IPS-18c (cell line): ENCODE results near the gene SCN2A.
A peak's percentile ranks its signal among the peaks of the same experiment; 100 is the strongest.
"Not testable (repeated sequence)": the region's sequence is repeated elsewhere in the genome, so short reads cannot be mapped to it uniquely, and the experiment has no call there.

Source experiments
- H3K4me3 ChIP-seq: 2 replicates; pipeline ENCODE4 v1.7.0; 2013; ENCODE audit warnings: low read depth, mild to moderate bottlenecking, low read length, moderate library complexity; ENCODE audit not compliant: insufficient read depth
- H3K9me3 ChIP-seq: one replicate; pipeline ENCODE4 v1.6.1; 2013; ENCODE audit warnings: mild to moderate bottlenecking, low read length, moderate library complexity; ENCODE audit not compliant: control insufficient read depth, insufficient read depth

Gene SCN2A

GRCh38 chr2:165371356-165371755 is 132.1 kb downstream of the SCN2A start:
- H3K4me3 ChIP-seq, result no peak overlapping the region

GRCh38 chr2:165373278-165374010 is 134.2 kb downstream of the SCN2A start:
- Histone ChIP-seq H3K9me3 (no peaks in the 10 kb centered on the region), H3K4me3 (no peak overlapping the region)

More at GRCh38 chr2:165371356-165371755, 132.1 kb downstream of the SCN2A start:
- no peaks in the 10 kb centered on the region for H3K9me3 ChIP-seq

- H3K9me3 ChIP-seq, result no peaks in the 10 kb centered on the region
- H3K4me3 ChIP-seq, result no peak overlapping the region
Measured at GRCh38 chr2:165376571-165376975, 137.4 kb downstream of the SCN2A start.

- H3K4me3 ChIP-seq, result no peak overlapping the region
- no peaks in the 10 kb centered on the region for H3K9me3 ChIP-seq
Measured at GRCh38 chr2:165382362-165382761, 143.1 kb downstream of the SCN2A start.

- Histone ChIP-seq H3K4me3 (no peak overlapping the region), H3K9me3 (no peaks in the 10 kb centered on the region)
Measured at GRCh38 chr2:165390875-165391274, 151.7 kb downstream of the SCN2A start.

GRCh38 chr2:165391791-165392190 is 152.6 kb downstream of the SCN2A start:
- Histone ChIP-seq H3K4me3 (no peak overlapping the region), H3K9me3 (no peaks in the 10 kb centered on the region)

- H3K4me3 ChIP-seq, H3K9me3 ChIP-seq: not testable (repeated sequence)
Measured at GRCh38 chr2:165398603-165399002, 159.4 kb downstream of the SCN2A start.

- Histone ChIP-seq H3K9me3 (no peaks in the 10 kb centered on the region), H3K4me3 (no peak overlapping the region)
Measured at GRCh38 chr2:165401285-165401852, 162.2 kb downstream of the SCN2A start.

GRCh38 chr2:165402162-165402561 is 162.9 kb downstream of the SCN2A start:
- no peaks in the 10 kb centered on the region for H3K9me3 ChIP-seq
- no peak overlapping the region for H3K4me3 ChIP-seq

- no peak overlapping the region for H3K4me3 ChIP-seq
- no peaks in the 10 kb centered on the region for H3K9me3 ChIP-seq
Measured at GRCh38 chr2:165406173-165406572, 167.0 kb downstream of the SCN2A start.

GRCh38 chr2:165407466-165407865 is 168.3 kb downstream of the SCN2A start:
- no peaks in the 10 kb centered on the region for H3K9me3 ChIP-seq

GRCh38 chr2:165408186-165408585 is 169.0 kb downstream of the SCN2A start:
- Histone ChIP-seq H3K9me3 (no peaks in the 10 kb centered on the region), H3K4me3 (no peak overlapping the region)

More at GRCh38 chr2:165407466-165407865, 168.3 kb downstream of the SCN2A start:
- H3K4me3 ChIP-seq, result no peak overlapping the region

- Histone ChIP-seq H3K9me3 (no peaks in the 10 kb centered on the region), H3K4me3 (no peak overlapping the region)
Measured at GRCh38 chr2:165410276-165410675, 171.1 kb downstream of the SCN2A start.

GRCh38 chr2:165414187-165414586 is 175.0 kb downstream of the SCN2A start:
- peaks cover 3% of the 10 kb centered on the region for H3K9me3 ChIP-seq
- H3K4me3 ChIP-seq, result no peak overlapping the region

GRCh38 chr2:165417009-165417408 is 177.8 kb downstream of the SCN2A start:
- no peak overlapping the region for H3K4me3 ChIP-seq
- H3K9me3 ChIP-seq, result peaks cover 3% of the 10 kb centered on the region

- Histone ChIP-seq H3K4me3 (no peak overlapping the region), H3K9me3 (peaks cover 5% of the 10 kb centered on the region)
Measured at GRCh38 chr2:165420231-165420630, 181.0 kb downstream of the SCN2A start.

- Histone ChIP-seq H3K9me3 (peaks cover 2% of the 10 kb centered on the region), H3K4me3 (peak overlapping the region; percentile 15; the same call in 1 of the 2 replicates)
Measured at GRCh38 chr2:165423081-165423480, 183.9 kb downstream of the SCN2A start.

- H3K4me3 ChIP-seq, result no peak overlapping the region
- peaks cover 2% of the 10 kb centered on the region for H3K9me3 ChIP-seq
Measured at GRCh38 chr2:165425556-165425955, 186.3 kb downstream of the SCN2A start.
